ENCODE data around the gene WDR5. TPM values are rescaled to one million over a fixed set of nuclear protein-coding genes. Genes with fewer than 3 reads are reported as not detected.
A peak's percentile ranks its signal among the peaks of the same experiment; 100 is the strongest.

WDR5 gene
- total and polyA plus RNA-seq, 2 experiments from 2014 or later, result 21.0 to 27.3 TPM

DNA sequence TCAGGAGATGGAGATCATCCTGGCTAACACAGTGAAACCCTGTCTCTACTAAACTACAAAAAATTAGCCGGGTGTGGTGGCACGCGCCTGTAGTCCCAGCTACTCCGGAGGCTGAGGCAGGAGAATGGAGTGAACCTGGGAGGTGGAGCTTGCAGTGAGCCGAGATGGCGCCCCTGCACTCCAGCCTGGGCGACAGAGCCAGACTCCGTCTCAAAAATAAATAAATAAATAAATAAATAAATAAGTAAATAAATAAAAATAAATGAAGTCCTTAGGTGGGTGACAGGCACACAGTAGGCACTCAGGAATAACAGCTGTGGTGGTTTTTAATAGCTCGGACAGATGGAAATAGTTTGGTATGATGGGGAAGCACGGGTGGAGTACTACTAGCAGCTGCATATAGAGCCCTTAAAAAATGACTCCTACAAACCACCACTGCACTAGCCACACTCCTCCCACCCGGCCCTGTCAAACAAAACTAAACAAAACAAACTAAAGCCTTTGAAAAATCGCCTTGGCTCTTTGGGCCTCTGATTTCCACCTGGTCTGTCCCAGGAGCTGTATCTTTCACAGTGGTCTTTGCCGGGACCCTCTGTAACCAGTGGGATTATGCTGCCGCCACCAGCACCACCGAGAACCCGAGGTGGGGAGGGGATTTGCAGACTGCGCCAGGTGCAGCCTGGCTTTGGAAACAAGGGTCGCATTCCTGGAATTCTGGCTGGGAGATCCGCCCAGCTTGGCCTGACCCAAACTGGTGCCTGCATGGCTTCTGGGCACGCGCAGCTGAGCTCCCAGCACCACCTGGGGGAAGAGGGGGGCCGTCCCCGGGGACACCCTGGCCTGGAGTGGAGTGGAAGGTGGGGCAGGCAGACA is 5.1 kb upstream of the WDR5 start:
- TF ChIP-seq, protein P1, sequence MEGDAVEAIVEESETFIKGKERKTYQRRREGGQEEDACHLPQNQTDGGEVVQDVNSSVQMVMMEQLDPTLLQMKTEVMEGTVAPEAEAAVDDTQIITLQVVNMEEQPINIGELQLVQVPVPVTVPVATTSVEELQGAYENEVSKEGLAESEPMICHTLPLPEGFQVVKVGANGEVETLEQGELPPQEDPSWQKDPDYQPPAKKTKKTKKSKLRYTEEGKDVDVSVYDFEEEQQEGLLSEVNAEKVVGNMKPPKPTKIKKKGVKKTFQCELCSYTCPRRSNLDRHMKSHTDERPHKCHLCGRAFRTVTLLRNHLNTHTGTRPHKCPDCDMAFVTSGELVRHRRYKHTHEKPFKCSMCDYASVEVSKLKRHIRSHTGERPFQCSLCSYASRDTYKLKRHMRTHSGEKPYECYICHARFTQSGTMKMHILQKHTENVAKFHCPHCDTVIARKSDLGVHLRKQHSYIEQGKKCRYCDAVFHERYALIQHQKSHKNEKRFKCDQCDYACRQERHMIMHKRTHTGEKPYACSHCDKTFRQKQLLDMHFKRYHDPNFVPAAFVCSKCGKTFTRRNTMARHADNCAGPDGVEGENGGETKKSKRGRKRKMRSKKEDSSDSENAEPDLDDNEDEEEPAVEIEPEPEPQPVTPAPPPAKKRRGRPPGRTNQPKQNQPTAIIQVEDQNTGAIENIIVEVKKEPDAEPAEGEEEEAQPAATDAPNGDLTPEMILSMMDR (IDR thresholded peaks at IDR 0.05; ENCODE audit: low read depth, low read length), result no peak
- DNase-seq (ENCODE audit: low read depth in 1 of 2, low spot score in 1 of 2), result peak; percentile 10 to 39
- no peaks in the 10 kb centered on the region for H3K4me1 ChIP-seq (ENCODE audit: low read depth)

DNA sequence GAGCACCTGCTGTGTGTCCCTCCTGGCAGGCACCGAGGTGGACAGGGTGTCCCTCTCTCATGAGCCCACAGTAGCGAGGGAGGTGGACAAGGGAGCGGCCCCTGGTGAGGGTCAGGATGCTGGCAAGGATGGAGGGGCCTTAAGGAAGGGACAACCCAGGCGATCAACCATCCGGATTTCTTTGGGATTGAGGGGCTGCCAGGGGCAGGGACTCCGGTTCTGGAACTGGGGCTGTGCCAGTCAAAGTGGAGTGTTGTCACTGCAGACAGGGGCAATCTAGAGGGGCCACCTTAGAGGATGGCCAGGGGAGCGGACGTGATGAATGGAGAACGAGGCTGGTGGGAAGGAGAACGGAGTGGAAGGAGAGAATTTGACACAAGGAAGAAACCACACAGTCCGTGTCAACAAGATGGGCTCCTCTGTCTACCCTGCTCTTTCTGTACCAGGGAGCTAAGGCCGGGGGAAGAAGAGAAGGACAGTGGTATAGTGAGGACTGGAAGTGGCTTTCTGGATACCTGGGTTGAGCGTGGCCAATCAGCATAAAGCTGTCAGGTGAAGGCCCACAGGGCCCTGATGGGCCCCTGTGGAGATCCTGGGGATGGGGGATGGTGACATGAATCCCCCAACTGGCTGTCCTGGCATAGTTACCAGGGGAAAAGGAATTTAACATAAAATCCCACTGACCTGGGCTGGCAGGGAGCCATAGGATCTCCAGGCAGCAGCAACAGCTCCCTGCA is 4.2 kb upstream of the WDR5 start:
- TF ChIP-seq, protein P1 (IDR thresholded peaks at IDR 0.05; ENCODE audit: low read depth, low read length), result no peak
- H3K4me3 ChIP-seq, result no peak overlapping the region
- H3K4me1 ChIP-seq (ENCODE audit: low read depth), result no peaks in the 10 kb centered on the region
- no peak for DNase-seq (ENCODE audit: low read depth in 1 of 2, low spot score in 1 of 2)
- H3K27me3 ChIP-seq, result no peaks in the 10 kb centered on the region
- no peak overlapping the region for H3K27ac ChIP-seq
- H3K9me3 ChIP-seq (ENCODE audit: low read depth), result no peaks in the 10 kb centered on the region
- H3K36me3 ChIP-seq, result no peaks in the 10 kb centered on the region

More for the DNA sequence above, 5.1 kb upstream of the WDR5 start:
- H3K4me3 ChIP-seq, result no peak overlapping the region
- H3K36me3 ChIP-seq, result no peaks in the 10 kb centered on the region
- no peak overlapping the region for H3K27ac ChIP-seq
- H3K27me3 ChIP-seq, result no peaks in the 10 kb centered on the region
- H3K9me3 ChIP-seq (ENCODE audit: low read depth), result no peaks in the 10 kb centered on the region

DNA sequence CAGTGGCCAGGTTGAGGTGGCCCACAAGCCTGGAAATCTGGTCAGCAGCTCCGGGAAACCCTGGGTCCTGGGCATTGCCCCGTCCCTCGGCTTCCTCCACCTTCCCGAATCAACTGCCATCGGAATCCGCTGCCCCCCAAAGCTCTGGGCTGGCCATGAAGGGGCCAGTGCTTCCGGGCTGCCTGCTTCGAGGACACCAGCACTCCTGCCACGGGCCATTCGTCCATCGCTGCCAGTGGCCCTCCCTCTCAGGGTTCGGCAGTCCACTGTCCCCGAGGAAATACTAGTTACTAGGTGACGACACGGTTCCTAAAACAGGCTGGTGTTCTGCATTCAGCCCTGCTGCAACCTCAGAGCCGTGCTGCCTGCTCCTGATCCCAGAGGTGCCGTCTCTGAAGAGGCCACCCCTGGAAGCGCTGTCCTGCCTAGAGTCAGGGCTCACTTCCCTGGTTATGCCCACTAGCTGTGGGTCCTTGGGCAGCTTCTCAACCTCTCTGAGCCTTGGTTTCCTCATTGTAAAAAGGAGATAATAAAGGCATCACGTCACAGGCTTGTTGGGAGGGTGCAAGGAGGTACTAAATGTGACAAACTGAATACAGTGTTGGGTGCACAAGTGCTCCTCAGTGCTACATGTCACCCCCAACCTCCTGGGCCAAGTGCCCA is 3.5 kb upstream of the WDR5 start:
- H3K27ac ChIP-seq, result no peak overlapping the region

DNA sequence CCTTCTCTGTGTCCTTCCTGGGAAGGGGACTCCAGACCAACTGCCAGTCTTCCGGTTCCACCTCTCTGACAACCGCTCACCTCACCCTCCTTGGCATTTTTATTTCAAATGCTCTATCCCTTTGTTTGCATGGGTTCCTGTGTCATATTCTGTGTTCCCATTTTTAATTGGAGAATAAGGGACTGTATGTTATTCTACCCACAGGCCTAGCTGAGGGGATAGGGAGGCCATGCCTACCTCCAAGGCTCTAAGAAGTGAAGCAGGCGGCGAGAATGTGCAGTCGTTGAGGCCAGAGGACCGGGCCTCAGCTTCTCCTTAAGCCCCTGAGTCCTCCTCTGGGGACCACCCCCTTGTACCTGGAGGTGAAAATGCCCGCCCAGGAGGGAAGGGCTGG is 936 bp upstream of the WDR5 start:
- TF ChIP-seq, protein P1 (IDR thresholded peaks at IDR 0.05; ENCODE audit: low read depth, low read length), result no peak
- Histone ChIP-seq H3K9me3 (ENCODE audit: low read depth) (no peaks in the 10 kb centered on the region), H3K27me3 (no peaks in the 10 kb centered on the region), H3K4me1 (ENCODE audit: low read depth) (peaks cover 10% of the 10 kb centered on the region), H3K27ac (peak overlapping the region; percentile 77), H3K4me3 (peak overlapping the region; percentile 60), H3K36me3 (no peaks in the 10 kb centered on the region)
- DNase-seq (ENCODE audit: low read depth in 1 of 2, low spot score in 1 of 2), result no peak

More for the DNA sequence above, 3.5 kb upstream of the WDR5 start:
- H3K4me3 ChIP-seq, result no peak overlapping the region
- no peaks in the 10 kb centered on the region for H3K36me3 ChIP-seq
- DNase-seq (ENCODE audit: low read depth in 1 of 2, low spot score in 1 of 2), result no peak
- TF ChIP-seq, protein P1 (IDR thresholded peaks at IDR 0.05; ENCODE audit: low read depth, low read length), result no peak
- peaks cover 5% of the 10 kb centered on the region for H3K4me1 ChIP-seq (ENCODE audit: low read depth)
- H3K9me3 ChIP-seq (ENCODE audit: low read depth), result no peaks in the 10 kb centered on the region
- no peaks in the 10 kb centered on the region for H3K27me3 ChIP-seq

Data from cardiac muscle cell (in vitro differentiated cells and primary cell).